Measurements from ENCODE around the gene ADAMTS7.

DNA sequence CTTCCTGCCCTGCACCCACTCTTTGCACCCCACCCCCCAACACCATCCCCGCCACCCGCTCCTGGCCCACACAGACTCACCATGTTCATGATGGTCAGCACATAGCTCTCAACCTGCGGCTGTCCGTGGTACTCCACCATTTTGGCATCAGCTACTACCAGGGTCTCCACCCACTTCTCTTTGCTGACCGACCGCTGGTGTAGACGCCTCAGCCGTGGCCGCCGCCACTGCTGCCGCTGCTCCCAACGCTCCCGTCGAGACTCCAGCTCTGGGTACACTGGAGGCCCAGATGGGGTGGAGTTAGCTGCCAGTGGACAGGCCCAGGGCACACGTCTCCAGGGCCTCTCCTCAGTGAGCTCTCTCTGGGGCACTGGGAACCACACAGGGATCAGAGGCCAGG lies 14.8 kb downstream of the ADAMTS7 start:
- TF ChIP-seq, protein P1, sequence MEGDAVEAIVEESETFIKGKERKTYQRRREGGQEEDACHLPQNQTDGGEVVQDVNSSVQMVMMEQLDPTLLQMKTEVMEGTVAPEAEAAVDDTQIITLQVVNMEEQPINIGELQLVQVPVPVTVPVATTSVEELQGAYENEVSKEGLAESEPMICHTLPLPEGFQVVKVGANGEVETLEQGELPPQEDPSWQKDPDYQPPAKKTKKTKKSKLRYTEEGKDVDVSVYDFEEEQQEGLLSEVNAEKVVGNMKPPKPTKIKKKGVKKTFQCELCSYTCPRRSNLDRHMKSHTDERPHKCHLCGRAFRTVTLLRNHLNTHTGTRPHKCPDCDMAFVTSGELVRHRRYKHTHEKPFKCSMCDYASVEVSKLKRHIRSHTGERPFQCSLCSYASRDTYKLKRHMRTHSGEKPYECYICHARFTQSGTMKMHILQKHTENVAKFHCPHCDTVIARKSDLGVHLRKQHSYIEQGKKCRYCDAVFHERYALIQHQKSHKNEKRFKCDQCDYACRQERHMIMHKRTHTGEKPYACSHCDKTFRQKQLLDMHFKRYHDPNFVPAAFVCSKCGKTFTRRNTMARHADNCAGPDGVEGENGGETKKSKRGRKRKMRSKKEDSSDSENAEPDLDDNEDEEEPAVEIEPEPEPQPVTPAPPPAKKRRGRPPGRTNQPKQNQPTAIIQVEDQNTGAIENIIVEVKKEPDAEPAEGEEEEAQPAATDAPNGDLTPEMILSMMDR (conservative IDR thresholded peaks at IDR 0.05; ENCODE audit: low read depth, low read length), result no peak
- TF ChIP-seq EZH2 (IDR thresholded peaks at IDR 0.05; ENCODE audit: low read length, unreplicated experiment) (no peak), EZH2phosphoT487 (IDR thresholded peaks at IDR 0.05; ENCODE audit: borderline replicate concordance, low read length) (no peak)

Data from PC-3 (cell line).